Tibial nerve (tissue), 4 donors: ENCODE results near the gene OLFML3.

Source experiments
- EP300 ChIP-seq, 2 donors: sonication (generic); formaldehyde crosslinking; IDR thresholded peaks; one replicate each; pipeline ENCODE4 v1.6.1; 2017; ENCODE audit warnings: antibody characterized with exemption in 2 of 2, mild to moderate bottlenecking in 1 of 2
- POLR2A ChIP-seq, 2 donors: fragments of 450-650 bp; IDR thresholded peaks; one replicate each; pipeline ENCODE4 v1.6.1; 2017; ENCODE audit warnings: antibody characterized with exemption in 2 of 2, mild to moderate bottlenecking in 2 of 2, moderate library complexity in 2 of 2
- TF ChIP-seq, protein P1 (sequence below), 5 experiments: fragments of 200-600 bp in 3 of 5; fragments of 450-650 bp in 2 of 5; sonication (generic) in 3 of 5; IDR thresholded peaks; one replicate each; pipeline ENCODE4 v1.5.1; 2016 to 2019; ENCODE audit warnings: antibody characterized with exemption in 5 of 5, mild to moderate bottlenecking in 3 of 5, moderate library complexity in 2 of 5

DNA sequence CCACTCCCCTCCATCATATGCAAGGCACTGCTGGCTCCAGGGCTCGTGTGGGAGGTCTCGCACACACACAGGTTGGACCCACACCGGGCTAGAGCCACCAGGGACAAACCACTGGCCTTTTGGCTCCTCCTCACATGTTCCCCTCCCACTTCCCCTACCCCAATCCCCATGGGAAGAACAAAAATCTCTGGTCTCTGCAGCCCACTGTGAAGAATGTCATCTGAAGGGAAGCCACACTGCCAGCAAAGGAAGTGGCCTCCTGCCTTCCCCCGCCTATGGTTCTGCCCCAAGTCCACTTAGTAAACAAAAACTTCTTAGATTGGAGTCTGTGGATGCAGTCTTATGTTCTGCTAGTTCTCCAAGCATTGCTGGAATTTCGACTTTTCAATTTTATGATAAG, 24.2 kb downstream of the OLFML3 start:
- TF ChIP-seq, protein P1, sequence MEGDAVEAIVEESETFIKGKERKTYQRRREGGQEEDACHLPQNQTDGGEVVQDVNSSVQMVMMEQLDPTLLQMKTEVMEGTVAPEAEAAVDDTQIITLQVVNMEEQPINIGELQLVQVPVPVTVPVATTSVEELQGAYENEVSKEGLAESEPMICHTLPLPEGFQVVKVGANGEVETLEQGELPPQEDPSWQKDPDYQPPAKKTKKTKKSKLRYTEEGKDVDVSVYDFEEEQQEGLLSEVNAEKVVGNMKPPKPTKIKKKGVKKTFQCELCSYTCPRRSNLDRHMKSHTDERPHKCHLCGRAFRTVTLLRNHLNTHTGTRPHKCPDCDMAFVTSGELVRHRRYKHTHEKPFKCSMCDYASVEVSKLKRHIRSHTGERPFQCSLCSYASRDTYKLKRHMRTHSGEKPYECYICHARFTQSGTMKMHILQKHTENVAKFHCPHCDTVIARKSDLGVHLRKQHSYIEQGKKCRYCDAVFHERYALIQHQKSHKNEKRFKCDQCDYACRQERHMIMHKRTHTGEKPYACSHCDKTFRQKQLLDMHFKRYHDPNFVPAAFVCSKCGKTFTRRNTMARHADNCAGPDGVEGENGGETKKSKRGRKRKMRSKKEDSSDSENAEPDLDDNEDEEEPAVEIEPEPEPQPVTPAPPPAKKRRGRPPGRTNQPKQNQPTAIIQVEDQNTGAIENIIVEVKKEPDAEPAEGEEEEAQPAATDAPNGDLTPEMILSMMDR (IDR thresholded peaks at IDR 0.05), result no peak
- TF ChIP-seq POLR2A (IDR thresholded peaks at IDR 0.05) (no peak), EP300 (IDR thresholded peaks at IDR 0.05) (no peak)
